Sigmoid colon (tissue), 7 donors: Measurements from ENCODE around the gene PCNT. TPM values are rescaled to one million over a fixed set of nuclear protein-coding genes. Genes with fewer than 3 reads are reported as not detected.

ENCODE experiments used
- DNase-seq: peaks from one replicate; pipeline ENCODE4 v3.0.0-alpha.2; 2019
- H3K27ac ChIP-seq, 4 donors: fragments of 200-600 bp; sonication (generic); one replicate each; pipeline ENCODE4 v1.5.1; 2016 to 2019; ENCODE audit warnings: mild to moderate bottlenecking in 1 of 4
- H3K27me3 ChIP-seq, 3 donors: fragments of 200-600 bp; sonication (generic); one replicate each; pipeline ENCODE4 v1.5.1; 2019; ENCODE audit warnings: mild to moderate bottlenecking in 1 of 3
- H3K36me3 ChIP-seq, 4 donors: fragments of 200-600 bp; sonication (generic); one replicate each; pipeline ENCODE4 v1.5.1; 2016 to 2019
- H3K4me1 ChIP-seq, 4 donors: fragments of 200-600 bp; sonication (generic); one replicate each; pipeline ENCODE4 v1.5.1; 2017 to 2019
- H3K4me3 ChIP-seq, 4 donors: fragments of 200-600 bp; sonication (generic); one replicate each; pipeline ENCODE4 v1.5.1; 2017 to 2019; ENCODE audit warnings: mild to moderate bottlenecking in 2 of 4, moderate library complexity in 1 of 4
- H3K9me3 ChIP-seq, 4 donors: fragments of 200-600 bp in 3 of 4; sonication (generic) in 3 of 4; one replicate each; pipeline versions ENCODE4 v1.5.1 to v1.6.1; 2013 to 2019
- EP300 ChIP-seq, 4 donors: sonication (generic); formaldehyde crosslinking; IDR thresholded peaks; one replicate each; pipeline ENCODE4 v1.6.1; 2017; ENCODE audit warnings: antibody characterized with exemption in 4 of 4
- POLR2A ChIP-seq, 2 donors: fragments of 450-650 bp; IDR thresholded peaks; one replicate each; pipeline ENCODE4 v1.6.1; 2016; ENCODE audit warnings: antibody characterized with exemption in 2 of 2, mild to moderate bottlenecking in 2 of 2, moderate library complexity in 2 of 2
- POLR2AphosphoS5 ChIP-seq, 4 donors: sonication (generic); formaldehyde crosslinking; IDR thresholded peaks; one replicate each; pipeline ENCODE4 v1.6.1; 2017; ENCODE audit warnings: antibody characterized with exemption in 4 of 4
- WGBS, 2 donors: extraction: QIAGEN DNeasy Blood & Tissue Kit; methylation state at CpG; one replicate each; pipeline ENCODE4 v1.1.7; 2013; 5-methylcytosine and 5-hydroxymethylcytosine counted together
- intact Hi-C: fragments of 100-400 bp; cut with DNase I; formaldehyde crosslinking; loops from one replicate; pipeline ENCODE4 v1.15.1; 2023
- polyA plus RNA-seq, 3 donors: library from polyadenylated mRNA; stranded (reverse); fragments of 200-250 nt; gene quantifications; one replicate each; pipeline ENCODE4 v1.2.3, GENCODE V29; 2013
- total RNA-seq, 4 donors: library from RNA; depleted of rRNA; stranded (reverse); fragments of >200 nt; gene quantifications; one replicate each; pipeline ENCODE4 v1.1.0, GENCODE V29; 2016
- TF ChIP-seq, protein P1 (sequence below), 4 experiments: fragments of 450-650 bp in 3 of 4; fragments of 200-600 bp in 1 of 4; IDR thresholded peaks; one replicate each; pipeline ENCODE4 v1.5.1; 2016 to 2019; ENCODE audit warnings: antibody characterized with exemption in 4 of 4, mild to moderate bottlenecking in 3 of 4, moderate library complexity in 2 of 4
- donor health status: healthy with polysubstance abuse.
- donor health status: Bipolar disorder and iron deficiency.
- donor health status: healthy.

The PCNT gene
- total and polyA plus RNA-seq, 7 donors = 6.0 to 49.6 (median 18.5) TPM

DNA sequence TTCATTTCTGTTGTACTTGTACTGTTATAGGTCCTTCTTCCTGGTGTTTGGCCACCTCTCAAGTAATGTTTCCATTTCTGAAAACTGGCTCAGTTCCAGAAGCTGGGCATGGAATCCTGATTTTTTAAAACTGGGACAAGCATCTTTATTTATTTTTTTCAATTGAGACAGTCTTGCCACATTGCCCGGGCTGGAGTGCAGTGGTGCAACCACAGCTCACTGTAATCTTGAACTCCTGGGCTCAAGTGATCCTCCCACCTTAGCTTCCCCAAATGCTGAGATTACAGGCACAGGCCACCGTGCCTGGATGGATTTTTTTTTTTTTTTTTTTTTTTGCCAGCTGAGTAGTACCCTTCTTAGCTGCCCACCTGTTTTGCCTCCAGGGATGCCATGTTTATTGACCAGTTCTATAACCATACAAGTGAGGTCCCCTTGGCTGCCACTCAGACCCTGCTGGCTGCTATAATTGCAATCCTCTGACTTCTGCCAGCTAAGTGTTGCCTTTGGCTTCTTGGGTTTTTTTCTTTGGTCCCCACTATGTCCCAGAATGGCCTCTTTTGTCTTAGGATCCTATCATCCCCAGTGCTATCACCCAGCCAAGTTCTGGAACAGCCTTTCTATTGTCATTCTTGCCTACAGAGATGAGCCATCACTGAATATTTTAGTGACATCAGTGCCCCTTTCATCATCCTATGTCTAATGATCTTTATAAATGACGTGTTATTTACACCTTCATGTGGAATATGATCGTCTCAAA is 130.9 kb downstream of the PCNT start:
- no peak overlapping the region for H3K4me3 ChIP-seq
- no peaks in the 10 kb centered on the region for H3K27me3 ChIP-seq
- TF ChIP-seq EP300 (IDR thresholded peaks at IDR 0.05) (no peak), POLR2A (IDR thresholded peaks at IDR 0.05) (no peak), POLR2AphosphoS5 (IDR thresholded peaks at IDR 0.05) (no peak)
- TF ChIP-seq, protein P1, sequence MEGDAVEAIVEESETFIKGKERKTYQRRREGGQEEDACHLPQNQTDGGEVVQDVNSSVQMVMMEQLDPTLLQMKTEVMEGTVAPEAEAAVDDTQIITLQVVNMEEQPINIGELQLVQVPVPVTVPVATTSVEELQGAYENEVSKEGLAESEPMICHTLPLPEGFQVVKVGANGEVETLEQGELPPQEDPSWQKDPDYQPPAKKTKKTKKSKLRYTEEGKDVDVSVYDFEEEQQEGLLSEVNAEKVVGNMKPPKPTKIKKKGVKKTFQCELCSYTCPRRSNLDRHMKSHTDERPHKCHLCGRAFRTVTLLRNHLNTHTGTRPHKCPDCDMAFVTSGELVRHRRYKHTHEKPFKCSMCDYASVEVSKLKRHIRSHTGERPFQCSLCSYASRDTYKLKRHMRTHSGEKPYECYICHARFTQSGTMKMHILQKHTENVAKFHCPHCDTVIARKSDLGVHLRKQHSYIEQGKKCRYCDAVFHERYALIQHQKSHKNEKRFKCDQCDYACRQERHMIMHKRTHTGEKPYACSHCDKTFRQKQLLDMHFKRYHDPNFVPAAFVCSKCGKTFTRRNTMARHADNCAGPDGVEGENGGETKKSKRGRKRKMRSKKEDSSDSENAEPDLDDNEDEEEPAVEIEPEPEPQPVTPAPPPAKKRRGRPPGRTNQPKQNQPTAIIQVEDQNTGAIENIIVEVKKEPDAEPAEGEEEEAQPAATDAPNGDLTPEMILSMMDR (IDR thresholded peaks at IDR 0.05) = no peak
- intact Hi-C loops = loop anchor here (5.0 kb wide), 1 partner anchor 133 kb away; the partner anchor contains the start of genes C21orf58 and PCNT
- no peaks in the 10 kb centered on the region for H3K36me3 ChIP-seq
- H3K4me1 ChIP-seq = peaks cover 0 to 47% (median 40%) of the 10 kb centered on the region in 4 donors
- no peaks in the 10 kb centered on the region for H3K9me3 ChIP-seq
- WGBS, 2 donors = 74 to 85% methylated on average over 4 of the region's 4 CpGs
- peak; percentile 25 for DNase-seq
- H3K27ac ChIP-seq = peak overlapping the region in 2 of 4 donors; percentile 15 to 88

DNA sequence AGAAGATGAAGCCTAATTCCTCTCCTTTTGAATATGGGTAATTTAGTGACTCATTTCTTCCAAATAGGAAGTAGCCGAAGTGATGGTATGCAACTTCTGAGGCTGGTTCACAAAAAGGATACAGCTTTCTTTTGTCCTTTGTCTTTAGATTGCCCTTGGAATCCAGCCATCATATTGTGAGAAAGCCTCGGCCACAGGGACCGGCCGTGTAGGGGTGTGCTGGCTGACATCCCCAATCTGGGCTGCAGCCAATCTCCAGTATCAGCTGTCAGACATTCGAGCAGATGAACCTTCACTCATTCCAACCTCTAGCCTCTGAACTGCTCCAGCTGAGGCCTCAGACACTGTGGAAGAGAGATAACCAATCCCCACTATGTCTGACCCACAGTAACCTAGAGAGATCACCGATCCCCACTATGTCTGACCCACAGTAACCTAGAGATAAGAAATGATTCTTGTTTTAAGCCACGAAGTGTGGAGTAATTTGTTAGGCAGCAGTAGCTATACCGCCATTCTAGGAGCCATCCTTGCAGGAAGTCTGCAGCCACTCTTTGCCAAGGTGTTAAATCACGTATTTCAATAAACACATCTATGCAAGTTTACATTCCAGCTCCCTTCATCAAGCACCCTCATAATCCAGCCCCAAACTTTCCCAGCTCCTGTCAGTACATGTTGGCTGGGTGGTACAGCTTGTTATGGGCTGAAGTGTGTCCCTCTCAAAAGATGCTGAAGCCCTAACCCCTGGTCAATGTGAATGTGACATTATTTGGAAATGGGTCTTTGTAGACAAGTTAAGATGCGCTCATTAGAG is 131.8 kb downstream of the PCNT start:
- WGBS, 2 donors = 27 to 57% methylated on average over 10 of the region's 10 CpGs
- Histone ChIP-seq H3K9me3 (no peaks in the 10 kb centered on the region), H3K27ac (peak overlapping the region; percentile 15 to 96 (median 58)), H3K27me3 (no peaks in the 10 kb centered on the region), H3K36me3 (no peaks in the 10 kb centered on the region), H3K4me3 (no peak overlapping the region), H3K4me1 (peaks cover 0 to 55% (median 47%) of the 10 kb centered on the region in 4 donors)
- intact Hi-C loops = loop anchor here (5.0 kb wide), 1 partner anchor 133 kb away; the partner anchor contains the start of genes C21orf58 and PCNT
- DNase-seq = peak; percentile 54
- TF ChIP-seq POLR2AphosphoS5 (IDR thresholded peaks at IDR 0.05) (no peak), POLR2A (IDR thresholded peaks at IDR 0.05) (no peak)

DNA sequence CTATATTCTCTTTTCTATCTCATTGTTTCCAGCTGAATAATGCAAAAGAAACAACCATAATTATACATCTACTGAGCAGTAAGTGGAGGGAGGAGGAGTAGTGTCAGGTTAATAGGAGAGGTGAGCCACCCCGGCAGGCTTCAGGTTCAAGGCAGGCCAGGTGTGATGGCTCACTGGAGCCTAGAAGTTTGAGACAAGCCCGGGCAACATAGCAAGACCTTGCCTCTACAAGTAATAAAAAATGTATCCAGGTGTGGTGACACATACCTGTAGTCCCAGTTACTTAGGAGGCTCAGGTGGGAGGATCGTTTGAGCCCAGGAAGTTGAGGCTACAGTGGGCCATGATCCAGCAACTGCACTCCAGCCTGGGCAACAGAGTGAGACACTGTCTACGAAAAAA is 132.8 kb downstream of the PCNT start:
- Histone ChIP-seq H3K4me3 (no peak overlapping the region), H3K27ac (peak overlapping the region; percentile 27 to 96 (median 90)), H3K9me3 (no peaks in the 10 kb centered on the region), H3K4me1 (peaks cover 0 to 61% (median 52%) of the 10 kb centered on the region in 4 donors), H3K27me3 (no peaks in the 10 kb centered on the region), H3K36me3 (no peaks in the 10 kb centered on the region)
- 70 to 90% methylated on average over 4 of the region's 4 CpGs for WGBS, 2 donors
- intact Hi-C loops = loop anchor here (5.0 kb wide), 1 partner anchor 134 kb away; the partner anchor contains the start of genes C21orf58 and PCNT
- no peak for DNase-seq
- TF ChIP-seq EP300 (IDR thresholded peaks at IDR 0.05) (no peak), POLR2A (IDR thresholded peaks at IDR 0.05) (no peak), POLR2AphosphoS5 (IDR thresholded peaks at IDR 0.05) (no peak)
- TF ChIP-seq, protein P1 (IDR thresholded peaks at IDR 0.05) = no peak

DNA sequence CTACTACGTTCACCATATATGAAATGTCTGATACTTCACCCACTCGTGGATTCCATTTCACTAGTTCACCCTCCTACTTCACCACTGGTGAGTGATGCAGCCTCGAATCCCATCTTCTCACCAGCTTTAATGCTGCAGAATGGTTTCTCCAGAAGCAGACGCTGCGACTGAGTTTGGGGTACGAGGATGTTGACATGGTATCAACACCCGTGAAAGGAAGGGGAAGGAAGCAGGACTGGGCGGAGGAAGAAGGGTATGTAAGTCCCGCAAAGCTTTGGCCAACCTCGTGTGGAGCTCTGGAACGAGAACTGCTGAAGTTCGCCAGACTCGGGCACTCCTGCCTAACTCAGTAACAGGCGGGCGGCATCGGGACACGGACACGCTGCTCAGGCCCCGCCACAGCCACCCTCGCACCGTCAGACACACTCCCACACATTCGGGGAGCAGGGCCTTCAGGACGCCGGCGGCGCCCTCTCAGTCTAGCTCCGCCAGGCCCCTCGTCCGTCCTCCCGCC is 133.9 kb downstream of the PCNT start:
- H3K4me1 ChIP-seq = peaks cover 0 to 63% (median 56%) of the 10 kb centered on the region in 4 donors
- peak overlapping the region; percentile 88 to 96 (median 92) for H3K27ac ChIP-seq
- DNase-seq = peak; percentile 77
- 0 to 1% methylated on average over 30 of the region's 30 CpGs for WGBS, 2 donors
- intact Hi-C loops = loop anchor here (5.0 kb wide), 1 partner anchor 136 kb away; the partner anchor contains the start of genes C21orf58 and PCNT
- H3K27me3 ChIP-seq = no peaks in the 10 kb centered on the region
- H3K4me3 ChIP-seq = peak overlapping the region; percentile 61 to 98 (median 92)
- H3K9me3 ChIP-seq = no peaks in the 10 kb centered on the region
- H3K36me3 ChIP-seq = no peaks in the 10 kb centered on the region
- TF ChIP-seq POLR2A (IDR thresholded peaks at IDR 0.05) (no peak), POLR2AphosphoS5 (IDR thresholded peaks at IDR 0.05) (no peak), EP300 (IDR thresholded peaks at IDR 0.05) (no peak)
- TF ChIP-seq, protein P1 (IDR thresholded peaks at IDR 0.05) = no peak
